Frontal cortex (tissue), 1 donor: ENCODE measurements around the gene DNAH2. TPM values are rescaled to one million over a fixed set of nuclear protein-coding genes. Genes with fewer than 3 reads are reported as not detected.

ENCODE experiments used
- total RNA-seq: library from RNA; depleted of rRNA; stranded (reverse); fragments of >200 nt; gene quantifications from one replicate; pipeline ENCODE4 v1.2.3, GENCODE V29; 2014

The DNAH2 gene
- total RNA-seq, 1 donor from 2014 or later, result 1.2 TPM

Other genes with a start within 250 kb of the DNAH2 start
- 11.8 TPM for gene ZBTB4, start 238.1 kb upstream of the DNAH2 start, total RNA-seq
- not detected for gene SLC35G6, start 236.3 kb upstream of the DNAH2 start, total RNA-seq
- 33.0 TPM for gene POLR2A, start 233.4 kb upstream of the DNAH2 start, total RNA-seq
- gene TNFSF12, start 168.7 kb upstream of the DNAH2 start, total RNA-seq, result 3.7 TPM
- 1.2 TPM for gene TNFSF13, start 159.0 kb upstream of the DNAH2 start, total RNA-seq
- 102 TPM for gene SENP3, start 155.8 kb upstream of the DNAH2 start, total RNA-seq
- gene CD68, start 138.1 kb upstream of the DNAH2 start, total RNA-seq, result 1.2 TPM
- gene MPDU1, start 133.9 kb upstream of the DNAH2 start, total RNA-seq, result 35.1 TPM
- 1.2 TPM for gene SOX15, start 127.7 kb upstream of the DNAH2 start, total RNA-seq
- 68.1 TPM for gene FXR2, start 102.8 kb upstream of the DNAH2 start, total RNA-seq
- gene SAT2, start 89.9 kb upstream of the DNAH2 start, total RNA-seq, result 31.4 TPM
- not detected for gene SHBG, start 87.6 kb upstream of the DNAH2 start, total RNA-seq
- gene ATP1B2, start 66.8 kb upstream of the DNAH2 start, total RNA-seq, result 8.2 TPM
- 6.9 TPM for gene TP53, start 30.3 kb upstream of the DNAH2 start, total RNA-seq
- gene WRAP53, start 29.3 kb upstream of the DNAH2 start, total RNA-seq, result 11.8 TPM
- 17.5 TPM for gene EFNB3, start 12.5 kb upstream of the DNAH2 start, total RNA-seq
- 15.1 TPM for gene KDM6B, start 116.5 kb downstream of the DNAH2 start, total RNA-seq
- gene TMEM88, start 137.3 kb downstream of the DNAH2 start, total RNA-seq, result 1.2 TPM
- 30.2 TPM for gene NAA38, start 139.8 kb downstream of the DNAH2 start, total RNA-seq
- 15.1 TPM for gene CYB5D1, start 140.3 kb downstream of the DNAH2 start, total RNA-seq
- 276 TPM for gene CHD3, start 171.0 kb downstream of the DNAH2 start, total RNA-seq
- gene RNF227, start 198.5 kb downstream of the DNAH2 start, total RNA-seq, result 8.2 TPM
- gene KCNAB3, start 212.1 kb downstream of the DNAH2 start, total RNA-seq, result 1.2 TPM
- 14.3 TPM for gene TRAPPC1, start 214.2 kb downstream of the DNAH2 start, total RNA-seq
- 25.3 TPM for gene CNTROB, start 214.5 kb downstream of the DNAH2 start, total RNA-seq